ENCODE measurements around the gene KCNK4. TPM values are rescaled to one million over a fixed set of nuclear protein-coding genes. Genes with fewer than 3 reads are reported as not detected.

Gene KCNK4
- total RNA-seq, 1 donor from 2014 or later, result not detected

GRCh38 chr11:64299847-64300648, 8.9 kb downstream of the KCNK4 start, which contains the start of gene CATSPERZ:
Gene CATSPERZ (plus strand): TSS chr11:64300358. CDS start chr11:64300411, 53 bp downstream.
- H3K4me1 ChIP-seq, result peaks cover 25% of the 10 kb centered on the region
- H3K27ac ChIP-seq, result peak within 1 kb of the TSS; percentile 48
- H3K27me3 ChIP-seq, result peaks cover 49% of the 10 kb centered on the region

GRCh38 chr11:64303109-64304031, 12.3 kb downstream of the KCNK4 start:
- peak overlapping the region; percentile 70 for H3K4me3 ChIP-seq
- H3K27ac ChIP-seq, result peak overlapping the region; percentile 94
- TF ChIP-seq CTCF (IDR thresholded peaks at IDR 0.05), result no peak
- no peak for DNase-seq
- H3K4me1 ChIP-seq, result peaks cover 37% of the 10 kb centered on the region
- intact Hi-C loops (cut with DNase I), result loop anchor here (5.0 kb wide), 1 partner anchor 101 kb away; no protein-coding TSS in a partner anchor
- ATAC-seq, result no peak
- H3K27me3 ChIP-seq, result peaks cover 23% of the 10 kb centered on the region
- peaks cover 7% of the 10 kb centered on the region for H3K36me3 ChIP-seq
- H3K9me3 ChIP-seq, result no peaks in the 10 kb centered on the region

More at GRCh38 chr11:64299847-64300648, 8.9 kb downstream of the KCNK4 start, which contains the start of gene CATSPERZ:
- no peaks in the 10 kb centered on the region for H3K9me3 ChIP-seq
- no peaks in the 10 kb centered on the region for H3K36me3 ChIP-seq
- DNase-seq, result no peak
- ATAC-seq, result no peak
- no peak for TF ChIP-seq CTCF (IDR thresholded peaks at IDR 0.05)
- H3K4me3 ChIP-seq, result peak within 1 kb of the TSS; percentile 55
- intact Hi-C loops (cut with DNase I), result loop anchor here (5.0 kb wide), 1 partner anchor 98 kb away; no protein-coding TSS in a partner anchor

- Histone ChIP-seq H3K4me1 (peaks cover 36% of the 10 kb centered on the region), H3K36me3 (peaks cover 7% of the 10 kb centered on the region), H3K4me3 (peak overlapping the region; percentile 70), H3K27me3 (peaks cover 17% of the 10 kb centered on the region), H3K27ac (peak overlapping the region; percentile 94), H3K9me3 (no peaks in the 10 kb centered on the region)
- intact Hi-C loops (cut with DNase I), result loop anchor here (5.0 kb wide), 1 partner anchor 102 kb away; no protein-coding TSS in a partner anchor
- no peak for TF ChIP-seq CTCF (IDR thresholded peaks at IDR 0.05)
- DNase-seq, result no peak
- no peak for ATAC-seq
These were observed 12.9 kb downstream of the KCNK4 start for GRCh38 chr11:64304032-64304315.

- Histone ChIP-seq H3K27ac (peak overlapping the region; percentile 94), H3K4me3 (peak overlapping the region; percentile 70), H3K9me3 (no peaks in the 10 kb centered on the region), H3K27me3 (peaks cover 13% of the 10 kb centered on the region), H3K36me3 (peaks cover 7% of the 10 kb centered on the region), H3K4me1 (peaks cover 31% of the 10 kb centered on the region)
- DNase-seq (peak; percentile 97), ATAC-seq (peak; percentile 59)
- intact Hi-C loops (cut with DNase I), result loop anchor here (5.0 kb wide), 1 partner anchor 102 kb away; no protein-coding TSS in a partner anchor
- TF ChIP-seq CTCF (IDR thresholded peaks at IDR 0.05), result peak; percentile 92
These were observed 13.4 kb downstream of the KCNK4 start for GRCh38 chr11:64304316-64305072.

Measured in upper lobe of right lung (tissue), 1 donor.